ENCODE measurements around the gene C5orf58.

DNA sequence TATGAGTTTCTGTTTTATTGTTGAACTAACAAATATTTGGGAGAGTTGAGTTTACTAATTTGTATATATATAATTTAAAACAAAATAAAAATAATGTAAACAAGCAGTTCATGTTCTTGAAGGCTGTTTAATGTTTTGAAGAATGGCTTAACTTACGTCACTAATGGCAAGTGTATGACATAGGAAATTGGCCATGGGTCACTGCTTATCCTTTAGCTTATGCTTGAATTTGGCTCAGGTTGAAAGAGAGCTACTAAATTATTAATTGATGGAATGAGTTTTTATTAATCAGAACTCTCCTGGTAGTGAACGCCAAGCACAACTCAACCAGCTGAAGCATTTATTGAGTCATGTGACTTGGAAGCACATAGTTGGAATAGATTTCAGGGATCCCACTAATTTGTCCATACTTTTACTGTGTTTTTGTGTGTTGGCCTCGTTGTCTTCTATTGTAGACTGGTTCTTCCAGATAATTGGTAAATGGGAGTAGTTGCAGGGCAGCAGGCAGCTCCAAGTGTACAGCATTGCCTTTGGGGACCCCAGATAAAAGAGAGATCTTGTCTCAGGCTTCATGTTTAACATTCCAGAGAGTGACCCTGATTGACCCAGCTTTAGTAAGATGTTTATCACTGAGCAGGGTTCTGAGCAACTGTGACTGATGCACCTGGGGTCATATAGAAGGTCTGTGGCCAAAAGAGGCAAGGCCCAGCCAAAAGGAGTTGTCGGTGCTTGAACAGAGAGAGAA is 13.5 kb downstream of the C5orf58 start:
- TF ChIP-seq CTCF (IDR thresholded peaks at IDR 0.05) (no peak), POLR2A (IDR thresholded peaks at IDR 0.05) (no peak)
